ENCODE results near the gene FNTB. TPM values are rescaled to one million over a fixed set of nuclear protein-coding genes. Genes with fewer than 3 reads are reported as not detected.
A peak's percentile ranks its signal among the peaks of the same experiment; 100 is the strongest.

FNTB gene
- total and polyA plus RNA-seq, 2 of the 13 experiments (the other 11 are each of a cell fraction or from before 2014, with no cell fraction given) = 23.6 to 28.5 TPM

- no peak for TF ChIP-seq ZNF407 (CRISPR knock-in tag; IDR thresholded peaks at IDR 0.05; ENCODE audit: not compliant biosample characterization)
- TF ChIP-seq TGIF2 (CRISPR knock-in tag; IDR thresholded peaks at IDR 0.05) = peak; percentile 37
- TF ChIP-seq KDM1A (CRISPR knock-in tag; IDR thresholded peaks at IDR 0.05) = no peak
- TF ChIP-seq ZNF713 (CRISPR knock-in tag; IDR thresholded peaks at IDR 0.05) = no peak
- TF ChIP-seq ZNF33B (CRISPR knock-in tag; IDR thresholded peaks at IDR 0.05) = no peak
- no peak for TF ChIP-seq RXRB (CRISPR knock-in tag; IDR thresholded peaks at IDR 0.05; ENCODE audit: borderline replicate concordance)
- no peak for TF ChIP-seq ZNF512 (CRISPR knock-in tag; IDR thresholded peaks at IDR 0.05)
- TF ChIP-seq, protein P1, sequence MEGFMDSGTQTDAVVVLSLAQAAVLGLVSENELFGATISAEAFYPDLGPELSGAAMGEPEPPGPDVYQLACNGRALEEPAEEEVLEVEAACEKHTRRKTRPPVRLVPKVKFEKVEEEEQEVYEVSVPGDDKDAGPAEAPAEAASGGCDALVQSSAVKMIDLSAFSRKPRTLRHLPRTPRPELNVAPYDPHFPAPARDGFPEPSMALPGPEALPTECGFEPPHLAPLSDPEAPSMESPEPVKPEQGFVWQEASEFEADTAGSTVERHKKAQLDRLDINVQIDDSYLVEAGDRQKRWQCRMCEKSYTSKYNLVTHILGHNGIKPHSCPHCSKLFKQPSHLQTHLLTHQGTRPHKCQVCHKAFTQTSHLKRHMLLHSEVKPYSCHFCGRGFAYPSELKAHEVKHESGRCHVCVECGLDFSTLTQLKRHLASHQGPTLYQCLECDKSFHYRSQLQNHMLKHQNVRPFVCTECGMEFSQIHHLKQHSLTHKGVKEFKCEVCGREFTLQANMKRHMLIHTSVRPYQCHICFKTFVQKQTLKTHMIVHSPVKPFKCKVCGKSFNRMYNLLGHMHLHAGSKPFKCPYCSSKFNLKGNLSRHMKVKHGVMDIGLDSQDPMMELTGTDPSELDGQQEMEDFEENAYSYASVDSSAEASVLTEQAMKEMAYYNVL (CRISPR knock-in tag; IDR thresholded peaks at IDR 0.05; ENCODE audit: borderline replicate concordance) = peak; percentile 70
- TF ChIP-seq TEAD3 (CRISPR knock-in tag; optimal IDR thresholded peaks at IDR 0.05; ENCODE audit: borderline replicate concordance) = no peak
- TF ChIP-seq MYNN (CRISPR knock-in tag; IDR thresholded peaks at IDR 0.05; ENCODE audit: low read depth) = no peak
- TF ChIP-seq ZUFSP (CRISPR knock-in tag; IDR thresholded peaks at IDR 0.05; ENCODE audit: borderline replicate concordance) = no peak
- no peak for TF ChIP-seq ZNF75D (CRISPR knock-in tag; IDR thresholded peaks at IDR 0.05; ENCODE audit: borderline replicate concordance)
- TF ChIP-seq, protein P2, sequence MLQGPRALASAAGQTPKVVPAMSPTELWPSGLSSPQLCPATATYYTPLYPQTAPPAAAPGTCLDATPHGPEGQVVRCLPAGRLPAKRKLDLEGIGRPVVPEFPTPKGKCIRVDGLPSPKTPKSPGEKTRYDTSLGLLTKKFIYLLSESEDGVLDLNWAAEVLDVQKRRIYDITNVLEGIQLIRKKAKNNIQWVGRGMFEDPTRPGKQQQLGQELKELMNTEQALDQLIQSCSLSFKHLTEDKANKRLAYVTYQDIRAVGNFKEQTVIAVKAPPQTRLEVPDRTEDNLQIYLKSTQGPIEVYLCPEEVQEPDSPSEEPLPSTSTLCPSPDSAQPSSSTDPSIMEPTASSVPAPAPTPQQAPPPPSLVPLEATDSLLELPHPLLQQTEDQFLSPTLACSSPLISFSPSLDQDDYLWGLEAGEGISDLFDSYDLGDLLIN (CRISPR knock-in tag; IDR thresholded peaks at IDR 0.05; ENCODE audit: borderline replicate concordance) = no peak
These were observed 47.5 kb upstream of the FNTB start (continued) for GRCh38 chr14:64938972-64939816.
